Mesothelial cell of epicardium (in vitro differentiated cells): ENCODE data around the gene HEATR5B. TPM values are rescaled to one million over a fixed set of nuclear protein-coding genes. Genes with fewer than 3 reads are reported as not detected.

Experiments
- DNase-seq, 2 experiments: peaks; one replicate each; pipeline ENCODE4 v3.0.0; 2021; ENCODE audit warnings: low spot score in 2 of 2; ENCODE audit not compliant: unreplicated experiment in 2 of 2
- H3K27ac Mint-ChIP-seq: 2 replicates; pipeline ENCODE4 v1.8.0; 2021; ENCODE audit warnings: mixed read lengths
- H3K27me3 Mint-ChIP-seq: 2 replicates; pipeline ENCODE4 v1.8.0; 2021; ENCODE audit warnings: low read depth, mixed read lengths
- H3K36me3 Mint-ChIP-seq: 2 replicates; pipeline ENCODE4 v1.8.0; 2021; ENCODE audit warnings: mixed read lengths
- H3K4me1 Mint-ChIP-seq: 2 replicates; pipeline ENCODE4 v1.8.0; 2021; ENCODE audit warnings: mixed read lengths
- H3K4me3 Mint-ChIP-seq: 2 replicates; pipeline ENCODE4 v1.8.0; 2021; ENCODE audit warnings: mild to moderate bottlenecking, moderate library complexity, mixed read lengths
- H3K9me3 Mint-ChIP-seq: 2 replicates; pipeline ENCODE4 v1.8.0; 2021; ENCODE audit warnings: mixed read lengths
- total RNA-seq: library from RNA; stranded (reverse); gene quantifications from 3 replicates; pipeline ENCODE4 v1.2.1, GENCODE V29; 2021
- TF ChIP-seq, protein P1 (sequence below): fragments of 200-600 bp; sonication (generic); IDR thresholded peaks from one replicate; pipeline ENCODE4 v1.5.0; 2021; ENCODE audit warnings: antibody characterized with exemption; ENCODE audit not compliant: unreplicated experiment

Gene HEATR5B
- total RNA-seq, 1 donor from 2014 or later, result 22.7 TPM

DNA sequence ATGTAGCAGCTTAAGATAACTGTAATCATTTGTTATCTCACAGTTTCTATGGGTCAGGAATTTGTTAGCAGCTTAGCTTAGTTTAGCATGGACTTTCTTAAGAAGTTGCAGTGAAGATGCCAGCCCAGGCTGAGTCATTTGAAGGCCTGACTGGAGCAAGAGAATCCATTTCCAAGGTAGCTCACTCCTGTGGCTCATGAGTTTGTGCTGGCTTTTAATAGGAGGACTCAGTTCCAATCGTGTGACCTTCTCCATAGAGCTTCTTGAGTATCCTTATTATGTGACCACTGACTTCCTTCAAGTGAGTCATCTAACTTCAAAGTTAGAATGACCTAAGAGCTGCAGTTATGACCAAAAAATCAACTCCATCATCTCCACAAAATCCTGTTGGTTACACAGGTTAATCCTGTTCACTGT is 1.6 kb upstream of the HEATR5B start:
- TF ChIP-seq, protein P1, sequence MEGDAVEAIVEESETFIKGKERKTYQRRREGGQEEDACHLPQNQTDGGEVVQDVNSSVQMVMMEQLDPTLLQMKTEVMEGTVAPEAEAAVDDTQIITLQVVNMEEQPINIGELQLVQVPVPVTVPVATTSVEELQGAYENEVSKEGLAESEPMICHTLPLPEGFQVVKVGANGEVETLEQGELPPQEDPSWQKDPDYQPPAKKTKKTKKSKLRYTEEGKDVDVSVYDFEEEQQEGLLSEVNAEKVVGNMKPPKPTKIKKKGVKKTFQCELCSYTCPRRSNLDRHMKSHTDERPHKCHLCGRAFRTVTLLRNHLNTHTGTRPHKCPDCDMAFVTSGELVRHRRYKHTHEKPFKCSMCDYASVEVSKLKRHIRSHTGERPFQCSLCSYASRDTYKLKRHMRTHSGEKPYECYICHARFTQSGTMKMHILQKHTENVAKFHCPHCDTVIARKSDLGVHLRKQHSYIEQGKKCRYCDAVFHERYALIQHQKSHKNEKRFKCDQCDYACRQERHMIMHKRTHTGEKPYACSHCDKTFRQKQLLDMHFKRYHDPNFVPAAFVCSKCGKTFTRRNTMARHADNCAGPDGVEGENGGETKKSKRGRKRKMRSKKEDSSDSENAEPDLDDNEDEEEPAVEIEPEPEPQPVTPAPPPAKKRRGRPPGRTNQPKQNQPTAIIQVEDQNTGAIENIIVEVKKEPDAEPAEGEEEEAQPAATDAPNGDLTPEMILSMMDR, result no peak
- Mint-ChIP-seq H3K4me3 (no peak overlapping the region), H3K9me3 (no peaks in the 10 kb centered on the region), H3K27ac (no peak overlapping the region), H3K36me3 (peaks cover 7% of the 10 kb centered on the region), H3K4me1 (peaks cover 4% of the 10 kb centered on the region), H3K27me3 (no peaks in the 10 kb centered on the region)
- no peak for DNase-seq

DNA sequence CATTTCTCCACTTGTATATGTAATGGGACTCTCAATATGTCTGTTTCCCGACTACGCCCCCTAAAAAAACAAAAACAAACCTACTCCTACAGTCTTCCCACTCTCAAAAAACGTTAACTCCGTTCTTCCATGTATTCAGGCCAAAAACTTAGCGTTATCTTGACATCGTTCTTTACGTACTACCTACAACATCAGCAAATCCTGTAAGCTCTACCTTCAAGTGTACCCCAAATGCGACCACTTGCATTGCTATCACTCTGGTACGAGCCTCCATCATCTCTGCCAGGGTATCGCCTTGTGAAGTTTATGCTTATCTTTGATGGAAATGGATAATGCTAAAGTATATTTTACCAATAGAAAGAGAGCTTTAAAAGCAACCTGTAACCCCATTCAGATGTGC is 625 bp upstream of the HEATR5B start:
- Mint-ChIP-seq H3K4me3 (no peak overlapping the region), H3K9me3 (no peaks in the 10 kb centered on the region), H3K27me3 (no peaks in the 10 kb centered on the region), H3K27ac (no peak overlapping the region), H3K36me3 (peaks cover 15% of the 10 kb centered on the region), H3K4me1 (peaks cover 4% of the 10 kb centered on the region)
- DNase-seq, result no peak
- TF ChIP-seq, protein P1, result no peak

DNA sequence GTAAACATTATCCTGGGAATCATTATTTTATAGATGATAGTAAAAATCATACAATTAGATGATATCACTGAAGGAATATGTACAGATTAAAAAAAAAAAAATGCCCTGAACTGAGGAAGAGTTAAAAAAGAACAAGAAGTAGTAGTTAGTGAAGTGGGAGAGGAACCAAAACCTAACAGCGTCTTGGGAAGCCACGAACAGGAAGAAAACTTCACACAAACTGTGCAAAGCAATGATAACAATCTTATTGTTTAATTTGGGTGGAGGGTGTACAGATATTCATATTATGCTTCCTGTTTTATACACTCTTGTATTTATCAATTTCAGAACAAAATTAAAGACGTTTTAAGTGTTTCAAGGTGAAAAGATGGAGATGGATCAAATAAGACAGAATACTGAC is 3.5 kb downstream of the HEATR5B start:
- H3K27me3 Mint-ChIP-seq, result no peaks in the 10 kb centered on the region
- no peak overlapping the region for H3K27ac Mint-ChIP-seq
- H3K4me3 Mint-ChIP-seq, result no peak overlapping the region
- H3K9me3 Mint-ChIP-seq, result no peaks in the 10 kb centered on the region
- H3K4me1 Mint-ChIP-seq, result peaks cover 4% of the 10 kb centered on the region
- H3K36me3 Mint-ChIP-seq, result peaks cover 26% of the 10 kb centered on the region
- TF ChIP-seq, protein P1, result no peak
- no peak for DNase-seq

DNA sequence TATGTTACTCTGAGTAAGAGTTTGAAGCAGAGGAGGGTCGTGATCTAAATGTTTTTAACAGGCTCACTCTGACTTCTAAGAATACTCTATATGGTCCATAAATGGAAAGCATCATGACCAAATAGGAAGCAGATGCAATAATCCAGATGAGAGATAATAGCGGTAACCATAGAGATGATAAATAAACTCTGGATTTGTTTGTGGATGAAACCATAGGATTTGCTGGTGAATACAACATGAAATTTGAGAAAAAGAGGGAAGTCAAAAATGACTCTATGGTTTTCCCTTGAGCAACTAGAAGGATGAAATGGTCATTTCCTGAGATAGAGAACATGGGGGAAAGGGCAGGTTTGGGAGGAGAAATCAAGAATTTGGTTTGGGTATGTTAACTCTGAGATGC is 3.9 kb downstream of the HEATR5B start:
- Mint-ChIP-seq H3K9me3 (no peaks in the 10 kb centered on the region), H3K4me1 (peaks cover 4% of the 10 kb centered on the region), H3K27me3 (no peaks in the 10 kb centered on the region), H3K4me3 (no peak overlapping the region), H3K36me3 (peaks cover 30% of the 10 kb centered on the region), H3K27ac (no peak overlapping the region)
- DNase-seq, result no peak
- TF ChIP-seq, protein P1, result no peak

GRCh38 chr2:37070931-37071330 is 13.2 kb downstream of the HEATR5B start:
- Mint-ChIP-seq H3K9me3 (peaks cover 6% of the 10 kb centered on the region), H3K27me3 (no peaks in the 10 kb centered on the region), H3K27ac (no peak overlapping the region), H3K36me3 (peaks cover 24% of the 10 kb centered on the region), H3K4me1 (no peaks in the 10 kb centered on the region), H3K4me3 (no peak overlapping the region)
- DNase-seq, result no peak
- TF ChIP-seq, protein P1, result no peak

DNA sequence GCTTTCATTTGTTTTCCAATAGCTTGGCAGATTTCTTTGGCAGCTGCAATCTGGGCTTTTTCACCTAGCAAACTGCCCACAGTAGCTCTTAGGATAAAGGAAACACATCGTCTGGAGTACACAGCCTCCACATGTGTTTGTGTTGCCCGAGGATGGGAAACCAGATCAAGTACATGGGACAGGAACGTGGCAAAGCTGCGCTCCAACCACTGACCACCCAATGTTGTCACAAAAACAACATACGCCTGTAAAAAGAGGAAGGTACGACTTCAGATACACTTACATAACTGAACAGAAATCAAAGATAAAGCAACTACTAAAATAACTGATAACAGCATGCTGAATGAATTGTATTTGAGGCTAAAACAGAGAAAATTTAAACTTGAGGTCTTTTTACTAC is 15.5 kb downstream of the HEATR5B start:
- no peak for DNase-seq
- Mint-ChIP-seq H3K4me3 (no peak overlapping the region), H3K9me3 (no peaks in the 10 kb centered on the region), H3K27ac (no peak overlapping the region), H3K4me1 (no peaks in the 10 kb centered on the region), H3K36me3 (peaks cover 14% of the 10 kb centered on the region), H3K27me3 (no peaks in the 10 kb centered on the region)
- TF ChIP-seq, protein P1, result no peak
